Activated CD8-positive, alpha-beta T cell treated with anti-CD3 and anti-CD28 coated beads for 36 hours (primary cell): Measurements from ENCODE around the gene GAL3ST2. TPM values are rescaled to one million over a fixed set of nuclear protein-coding genes. Genes with fewer than 3 reads are reported as not detected.
"Not testable (repeated sequence)": the region's sequence is repeated elsewhere in the genome, so short reads cannot be mapped to it uniquely, and the experiment has no call there.

Experiments used
- ATAC-seq: fragments of 200-7000 bp; cut with Tn5 transposase; one replicate; pipeline ENCODE4 v1.10.0; 2021; ENCODE audit warnings: mild to moderate bottlenecking, moderate library complexity
- CTCF ChIA-PET: fragments of 350-600 bp; sonication (Branson Sonifier 250); formaldehyde crosslinking; loops from one replicate; lab custom pipeline; 2021; ENCODE audit warnings: antibody characterized with exemption; lab: Charles Lee
- POLR2A ChIA-PET: fragments of 350-600 bp; sonication (Branson Sonifier 250); formaldehyde crosslinking; loops from one replicate; lab custom pipeline; 2021; ENCODE audit warnings: antibody characterized with exemption; lab: Charles Lee
- DNase-seq: peaks from one replicate; pipeline ENCODE4 v3.0.0-alpha.2; 2020
- H3K27ac Mint-ChIP-seq: one replicate; pipeline ENCODE4 v1.8.0; 2021; ENCODE audit warnings: mild to moderate bottlenecking, mixed read lengths
- H3K27me3 Mint-ChIP-seq: one replicate; pipeline ENCODE4 v1.8.0; 2021; ENCODE audit warnings: mixed read lengths
- H3K36me3 Mint-ChIP-seq: one replicate; pipeline ENCODE4 v1.8.0; 2021; ENCODE audit warnings: low read depth, mixed read lengths
- H3K4me1 Mint-ChIP-seq: one replicate; pipeline ENCODE4 v1.8.0; 2021; ENCODE audit warnings: low read depth, mixed read lengths
- H3K4me3 Mint-ChIP-seq: one replicate; pipeline ENCODE4 v1.8.0; 2021; ENCODE audit warnings: mild to moderate bottlenecking, moderate library complexity, mixed read lengths
- H3K9me3 Mint-ChIP-seq: one replicate; pipeline ENCODE4 v1.8.0; 2021; ENCODE audit warnings: mixed read lengths
- CTCF ChIP-seq: fragments of 200-600 bp; IDR thresholded peaks from one replicate; pipeline ENCODE4 v1.8.0; 2022; ENCODE audit warnings: antibody characterized with exemption, mild to moderate bottlenecking
- intact Hi-C: fragments of 100-400 bp; cut with micrococcal nuclease; formaldehyde crosslinking; loops from one replicate; pipeline ENCODE4 v1.10.0; 2022
- total RNA-seq, 2 experiments: library from RNA; stranded (reverse); gene quantifications; one replicate each; pipeline ENCODE4 v1.2.3, GENCODE V29; 2021

GAL3ST2 gene
- total RNA-seq, 2 experiments from 2014 or later: 0.89 to 0.95 TPM

GRCh38 chr2:241753493-241753892 is 23.1 kb upstream of the GAL3ST2 start:
- H3K36me3 Mint-ChIP-seq: peaks cover 14% of the 10 kb centered on the region
- no peaks in the 10 kb centered on the region for H3K9me3 Mint-ChIP-seq
- H3K27ac Mint-ChIP-seq: no peak overlapping the region

GRCh38 chr2:241754042-241754441 is 22.6 kb upstream of the GAL3ST2 start:
- no peak for DNase-seq
- CTCF ChIA-PET: interaction anchor here (1.0 kb wide), 1 partner anchor 124 kb away, joined by 3 read pairs; no protein-coding TSS in a partner anchor

More at GRCh38 chr2:241753493-241753892, 23.1 kb upstream of the GAL3ST2 start:
- H3K4me1 Mint-ChIP-seq: no peaks in the 10 kb centered on the region
- no peak for TF ChIP-seq CTCF
- DNase-seq (no peak), ATAC-seq (no peak)
- ChIA-PET CTCF (no interaction called here), POLR2A (no interaction called here)
- no peak overlapping the region for H3K4me3 Mint-ChIP-seq
- intact Hi-C loops: no loop called here
- no peaks in the 10 kb centered on the region for H3K27me3 Mint-ChIP-seq

GRCh38 chr2:241755166-241755565 is 21.5 kb upstream of the GAL3ST2 start:
- intact Hi-C loops: no loop called here
- POLR2A ChIA-PET: no interaction called here
- H3K4me1 Mint-ChIP-seq: no peaks in the 10 kb centered on the region
- CTCF ChIA-PET: interaction anchor here (1.0 kb wide), 1 partner anchor 123 kb away, joined by 3 read pairs; no protein-coding TSS in a partner anchor
- no peaks in the 10 kb centered on the region for H3K27me3 Mint-ChIP-seq
- H3K4me3 Mint-ChIP-seq: no peak overlapping the region
- no peak for DNase-seq
- H3K36me3 Mint-ChIP-seq: peaks cover 23% of the 10 kb centered on the region
- H3K27ac Mint-ChIP-seq: no peak overlapping the region
- ATAC-seq: no peak
- no peak for TF ChIP-seq CTCF
- H3K9me3 Mint-ChIP-seq: peaks cover 2% of the 10 kb centered on the region

More at GRCh38 chr2:241754042-241754441, 22.6 kb upstream of the GAL3ST2 start:
- peaks cover 18% of the 10 kb centered on the region for H3K36me3 Mint-ChIP-seq
- no peak overlapping the region for H3K27ac Mint-ChIP-seq
- H3K27me3 Mint-ChIP-seq: no peaks in the 10 kb centered on the region
- no peak overlapping the region for H3K4me3 Mint-ChIP-seq
- intact Hi-C loops: no loop called here
- POLR2A ChIA-PET: interaction anchor here (0.9 kb wide), 1 partner anchor 21 kb away, joined by 3 read pairs; no protein-coding TSS in a partner anchor
- no peaks in the 10 kb centered on the region for H3K9me3 Mint-ChIP-seq
- no peak for TF ChIP-seq CTCF
- H3K4me1 Mint-ChIP-seq: no peaks in the 10 kb centered on the region
- ATAC-seq: no peak

- CTCF ChIA-PET: no interaction called here
- Mint-ChIP-seq H3K9me3 (peaks cover 4% of the 10 kb centered on the region), H3K4me1 (peaks cover 1% of the 10 kb centered on the region), H3K36me3 (peaks cover 25% of the 10 kb centered on the region), H3K4me3 (no peak overlapping the region), H3K27me3 (no peaks in the 10 kb centered on the region), H3K27ac (no peak overlapping the region)
- intact Hi-C loops: no loop called here
- DNase-seq: no peak
- TF ChIP-seq CTCF: no peak
- POLR2A ChIA-PET: no interaction called here
- no peak for ATAC-seq
These were observed 20.8 kb upstream of the GAL3ST2 start for GRCh38 chr2:241755777-241756176.

GRCh38 chr2:241759067-241759807 is 17.4 kb upstream of the GAL3ST2 start:
- peaks cover 26% of the 10 kb centered on the region for H3K36me3 Mint-ChIP-seq
- peaks cover 5% of the 10 kb centered on the region for H3K9me3 Mint-ChIP-seq
- no peak for ATAC-seq
- ChIA-PET CTCF (no interaction called here), POLR2A (no interaction called here)
- no peak overlapping the region for H3K27ac Mint-ChIP-seq
- H3K4me3 Mint-ChIP-seq: no peak overlapping the region
- no peak for DNase-seq
- no peaks in the 10 kb centered on the region for H3K27me3 Mint-ChIP-seq
- H3K4me1 Mint-ChIP-seq: peaks cover 21% of the 10 kb centered on the region
- no peak for TF ChIP-seq CTCF
- intact Hi-C loops: no loop called here

GRCh38 chr2:241759893-241760292 is 16.7 kb upstream of the GAL3ST2 start:
- POLR2A ChIA-PET, H3K9me3 Mint-ChIP-seq, H3K27ac Mint-ChIP-seq, CTCF ChIA-PET, intact Hi-C loops, H3K27me3 Mint-ChIP-seq, ATAC-seq, H3K4me3 Mint-ChIP-seq, DNase-seq: not testable (repeated sequence)
- Mint-ChIP-seq H3K4me1 (peaks cover 23% of the 10 kb centered on the region), H3K36me3 (peaks cover 26% of the 10 kb centered on the region)
